IPS-15b (cell line): ENCODE results near the gene OSMR.

Source experiments
- H3K27me3 ChIP-seq: one replicate; pipeline ENCODE4 v1.6.1; 2013; ENCODE audit warnings: low read length; ENCODE audit not compliant: control insufficient read depth, insufficient read depth
- H3K36me3 ChIP-seq: one replicate; pipeline ENCODE4 v1.6.1; 2013; ENCODE audit warnings: low read length; ENCODE audit not compliant: control insufficient read depth, insufficient read depth
- H3K4me1 ChIP-seq: one replicate; pipeline ENCODE4 v1.6.1; 2013; ENCODE audit warnings: mild to moderate bottlenecking, low read length; ENCODE audit not compliant: control insufficient read depth, insufficient read depth
- H3K4me3 ChIP-seq: one replicate; pipeline ENCODE4 v1.5.1; 2013; ENCODE audit warnings: low read depth, low read length
- H3K9ac ChIP-seq: one replicate; pipeline ENCODE4 v1.6.1; 2013; ENCODE audit warnings: low read depth, mild to moderate bottlenecking, low read length
- H3K9me3 ChIP-seq: one replicate; pipeline ENCODE4 v1.6.1; 2013; ENCODE audit warnings: mild to moderate bottlenecking, low read length; ENCODE audit not compliant: control insufficient read depth, insufficient read depth

Gene OSMR

DNA sequence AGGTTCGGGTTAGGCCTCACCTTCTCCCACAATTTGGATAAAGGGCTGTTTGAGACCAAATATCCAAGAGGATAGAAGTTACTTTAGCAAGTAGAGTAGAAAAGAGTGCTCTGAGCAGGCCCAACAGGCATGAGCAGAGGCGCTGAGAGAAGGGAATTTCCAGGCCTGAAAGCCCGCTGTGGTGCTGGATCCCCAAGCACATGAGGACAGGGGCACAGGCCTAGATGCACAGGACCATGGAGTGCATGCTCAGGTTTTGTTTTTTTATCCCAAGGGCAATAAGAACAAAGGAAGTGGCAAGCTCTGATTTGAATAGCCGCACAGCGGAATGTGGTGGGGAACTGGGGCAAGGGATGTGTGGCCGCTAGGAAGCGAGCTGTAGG is 33.3 kb downstream of the OSMR start:
- Histone ChIP-seq H3K4me3 (no peak overlapping the region), H3K36me3 (no peaks in the 10 kb centered on the region), H3K4me1 (no peaks in the 10 kb centered on the region), H3K27me3 (no peaks in the 10 kb centered on the region), H3K9ac (no peak overlapping the region), H3K9me3 (no peaks in the 10 kb centered on the region)

DNA sequence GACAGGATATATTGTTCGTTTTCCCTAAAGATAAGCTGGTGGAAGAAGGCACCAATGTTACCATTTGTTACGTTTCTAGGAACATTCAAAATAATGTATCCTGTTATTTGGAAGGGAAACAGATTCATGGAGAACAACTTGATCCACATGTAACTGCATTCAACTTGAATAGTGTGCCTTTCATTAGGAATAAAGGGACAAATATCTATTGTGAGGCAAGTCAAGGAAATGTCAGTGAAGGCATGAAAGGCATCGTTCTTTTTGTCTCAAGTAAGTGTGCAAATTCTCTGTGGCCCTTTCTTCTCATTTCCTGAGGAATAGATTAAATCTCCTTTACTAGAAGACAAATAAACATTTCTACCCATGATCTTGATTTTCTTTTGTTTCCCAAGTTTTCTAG is 38.0 kb downstream of the OSMR start:
- no peaks in the 10 kb centered on the region for H3K9me3 ChIP-seq
- H3K4me1 ChIP-seq, result no peaks in the 10 kb centered on the region
- H3K27me3 ChIP-seq, result no peaks in the 10 kb centered on the region
- no peaks in the 10 kb centered on the region for H3K36me3 ChIP-seq
- no peak overlapping the region for H3K9ac ChIP-seq
- H3K4me3 ChIP-seq, result no peak overlapping the region

DNA sequence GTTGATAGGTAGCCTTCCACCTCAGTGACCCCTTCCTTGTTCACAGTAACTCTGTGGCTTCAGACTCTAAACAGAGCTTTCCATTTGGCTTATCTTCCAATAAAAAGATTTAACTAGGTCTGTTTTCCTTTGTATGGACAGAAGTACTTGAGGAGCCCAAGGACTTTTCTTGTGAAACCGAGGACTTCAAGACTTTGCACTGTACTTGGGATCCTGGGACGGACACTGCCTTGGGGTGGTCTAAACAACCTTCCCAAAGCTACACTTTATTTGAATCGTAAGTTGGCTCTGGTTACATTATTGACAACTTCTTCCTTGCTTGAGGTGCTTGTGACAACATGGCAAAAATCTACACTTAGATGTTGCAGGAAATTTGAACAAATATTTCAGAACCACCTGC is 39.4 kb downstream of the OSMR start:
- no peaks in the 10 kb centered on the region for H3K27me3 ChIP-seq
- no peak overlapping the region for H3K4me3 ChIP-seq
- no peaks in the 10 kb centered on the region for H3K36me3 ChIP-seq

DNA sequence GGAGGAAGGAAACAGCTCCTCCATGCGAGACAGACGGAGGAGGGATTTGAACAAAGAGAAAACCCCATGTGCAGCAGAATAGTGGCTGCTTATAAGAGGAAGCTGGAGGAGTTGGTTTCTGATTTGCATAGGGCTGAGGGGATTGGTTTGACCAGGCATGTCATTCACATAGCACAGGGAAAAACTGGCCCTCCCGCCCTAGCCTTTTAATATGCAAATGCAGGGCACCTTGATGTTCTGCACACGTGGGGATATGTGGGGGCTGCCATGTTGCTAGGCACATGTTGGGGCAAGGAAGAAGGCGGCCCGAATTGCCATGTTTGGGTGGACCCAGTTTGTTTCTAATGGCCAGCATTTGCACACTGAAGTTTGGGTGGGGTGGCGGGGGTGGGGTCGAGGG is 42.2 kb downstream of the OSMR start:
- no peak overlapping the region for H3K9ac ChIP-seq
- H3K36me3 ChIP-seq, result no peaks in the 10 kb centered on the region

More for the DNA sequence above, 39.4 kb downstream of the OSMR start:
- no peaks in the 10 kb centered on the region for H3K9me3 ChIP-seq
- no peak overlapping the region for H3K9ac ChIP-seq
- no peaks in the 10 kb centered on the region for H3K4me1 ChIP-seq

DNA sequence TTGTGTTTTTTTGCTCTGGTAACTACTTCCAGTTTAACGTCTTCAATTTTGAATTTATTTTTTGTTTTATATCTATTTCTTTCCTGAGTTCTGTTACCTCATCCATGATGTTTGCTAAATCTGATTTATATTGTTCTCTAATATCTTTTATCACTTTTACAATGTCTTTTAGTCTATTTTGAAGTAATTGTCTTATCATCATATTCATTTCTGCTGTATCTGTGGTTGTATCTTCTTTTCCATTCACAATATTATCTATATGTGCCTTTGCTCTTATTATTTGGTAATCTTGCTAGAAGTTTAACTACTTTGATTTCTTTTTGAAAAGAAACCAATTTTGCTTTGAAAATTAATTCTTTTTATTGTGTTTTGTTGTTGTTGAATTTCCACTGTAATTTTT is 43.6 kb downstream of the OSMR start:
- no peak overlapping the region for H3K4me3 ChIP-seq
- no peaks in the 10 kb centered on the region for H3K9me3 ChIP-seq
- no peaks in the 10 kb centered on the region for H3K27me3 ChIP-seq
- H3K9ac ChIP-seq, result no peak overlapping the region
- no peaks in the 10 kb centered on the region for H3K36me3 ChIP-seq
- H3K4me1 ChIP-seq, result no peaks in the 10 kb centered on the region

More for the DNA sequence above, 42.2 kb downstream of the OSMR start:
- H3K4me1 ChIP-seq, result no peaks in the 10 kb centered on the region
- H3K4me3 ChIP-seq, result no peak overlapping the region
- no peaks in the 10 kb centered on the region for H3K27me3 ChIP-seq
- no peaks in the 10 kb centered on the region for H3K9me3 ChIP-seq

DNA sequence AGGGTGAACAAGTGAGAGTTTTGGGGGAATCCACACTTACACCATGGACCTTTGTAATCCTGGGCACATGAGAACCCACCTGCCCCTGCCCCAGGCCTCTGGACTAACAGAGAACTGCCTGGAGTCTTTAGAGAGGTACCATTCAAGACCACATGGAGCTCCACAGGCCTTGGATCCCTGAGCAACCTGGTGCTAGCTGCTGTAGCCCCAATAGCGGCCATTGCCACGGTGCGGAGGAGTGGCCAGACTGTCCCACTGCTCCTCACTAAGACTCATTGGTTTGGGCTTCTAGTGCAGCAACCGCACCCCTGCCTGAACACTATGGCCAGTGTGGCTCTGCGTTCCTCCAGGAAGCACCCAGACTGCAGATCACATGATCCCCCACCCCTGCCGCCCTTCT is 45.8 kb downstream of the OSMR start:
- Histone ChIP-seq H3K9me3 (peaks cover 4% of the 10 kb centered on the region), H3K4me1 (no peaks in the 10 kb centered on the region), H3K9ac (no peak overlapping the region), H3K4me3 (no peak overlapping the region), H3K27me3 (no peaks in the 10 kb centered on the region), H3K36me3 (no peaks in the 10 kb centered on the region)

DNA sequence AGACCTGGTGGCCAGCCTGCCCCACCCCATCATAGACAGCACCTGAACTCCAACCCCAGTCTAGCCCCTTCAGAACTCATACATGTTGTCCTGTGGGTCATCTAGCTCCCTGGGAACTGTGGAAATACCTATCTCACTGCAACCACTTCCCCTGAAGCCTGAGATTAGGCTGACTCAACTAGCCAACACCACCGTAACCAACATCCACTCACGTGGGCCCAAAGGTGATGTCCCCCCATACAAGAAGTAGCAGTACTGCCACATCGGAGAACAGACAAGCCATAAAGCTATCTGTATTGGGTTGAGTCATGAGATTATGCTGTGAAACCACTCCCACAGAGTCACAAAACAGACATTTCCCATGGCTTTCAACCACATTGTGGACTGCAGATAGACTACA is 46.6 kb downstream of the OSMR start:
- Histone ChIP-seq H3K9me3 (peaks cover 4% of the 10 kb centered on the region), H3K9ac (no peak overlapping the region), H3K4me3 (no peak overlapping the region), H3K36me3 (no peaks in the 10 kb centered on the region), H3K4me1 (no peaks in the 10 kb centered on the region), H3K27me3 (no peaks in the 10 kb centered on the region)

DNA sequence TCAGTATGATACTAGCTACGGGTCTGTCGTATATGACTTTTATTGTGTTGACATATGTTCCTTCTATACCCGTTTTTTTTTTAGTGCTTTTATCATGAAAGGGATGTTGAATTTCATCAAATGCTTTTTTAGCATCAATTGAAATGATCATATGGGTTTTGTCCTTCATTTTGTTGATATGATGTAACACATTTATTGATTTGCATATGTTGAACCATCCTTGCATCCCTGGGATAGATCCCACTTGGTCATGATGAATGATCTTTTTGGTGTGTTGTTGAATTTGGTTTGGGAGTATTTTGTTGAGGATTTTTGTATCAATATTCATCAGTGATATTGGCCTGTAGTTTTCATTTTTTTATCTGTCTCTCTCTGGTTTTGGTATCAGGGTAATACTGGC is 50.9 kb downstream of the OSMR start:
- H3K36me3 ChIP-seq, result no peaks in the 10 kb centered on the region
- no peak overlapping the region for H3K9ac ChIP-seq

DNA sequence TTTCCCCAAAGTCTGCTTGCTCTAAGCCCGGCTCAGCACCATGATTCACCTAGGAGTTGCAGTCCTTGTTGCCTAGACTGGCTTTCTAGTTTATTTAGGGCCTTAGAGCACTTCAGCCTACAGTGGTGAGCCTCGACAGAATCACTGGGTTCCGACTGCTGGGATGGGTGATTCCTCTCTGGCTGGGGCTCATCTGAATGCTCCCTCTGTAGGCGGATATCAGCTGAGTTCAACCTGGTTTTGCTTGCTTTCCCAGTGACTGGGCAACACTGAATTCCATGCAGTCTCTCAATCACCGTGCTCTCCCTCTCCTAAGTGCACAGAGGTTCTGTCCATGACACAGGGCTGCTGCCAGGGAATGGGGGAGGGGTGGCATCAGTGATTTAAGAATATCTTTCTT is 54.1 kb downstream of the OSMR start:
- Histone ChIP-seq H3K9me3 (peaks cover 4% of the 10 kb centered on the region), H3K9ac (no peak overlapping the region), H3K4me1 (no peaks in the 10 kb centered on the region), H3K4me3 (no peak overlapping the region), H3K36me3 (no peaks in the 10 kb centered on the region), H3K27me3 (no peaks in the 10 kb centered on the region)

More for the DNA sequence above, 50.9 kb downstream of the OSMR start:
- H3K9me3 ChIP-seq, result peaks cover 4% of the 10 kb centered on the region
- no peaks in the 10 kb centered on the region for H3K27me3 ChIP-seq
- H3K4me1 ChIP-seq, result no peaks in the 10 kb centered on the region
- no peak overlapping the region for H3K4me3 ChIP-seq

DNA sequence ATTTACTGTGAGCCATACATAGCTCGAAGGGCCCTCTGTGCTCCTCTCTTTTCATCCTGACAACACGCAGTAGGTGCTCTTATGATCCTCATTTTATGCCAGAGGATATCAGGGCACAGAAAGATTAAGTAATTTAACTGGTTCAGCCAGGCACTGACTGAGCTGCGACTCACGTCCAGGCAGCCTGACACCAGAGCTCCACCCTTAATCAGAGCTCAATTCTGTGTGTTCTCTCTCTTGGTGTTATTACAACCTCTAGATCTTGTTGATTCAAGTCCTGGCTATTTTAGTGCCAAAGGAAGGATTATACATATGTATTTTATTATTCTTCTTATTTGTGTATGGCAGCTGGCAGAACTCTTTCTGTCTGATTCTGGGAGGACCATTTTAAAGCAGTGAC is 59.7 kb downstream of the OSMR start:
- Histone ChIP-seq H3K4me1 (no peaks in the 10 kb centered on the region), H3K36me3 (no peaks in the 10 kb centered on the region), H3K9ac (no peak overlapping the region), H3K27me3 (no peaks in the 10 kb centered on the region), H3K4me3 (no peak overlapping the region), H3K9me3 (no peaks in the 10 kb centered on the region)

DNA sequence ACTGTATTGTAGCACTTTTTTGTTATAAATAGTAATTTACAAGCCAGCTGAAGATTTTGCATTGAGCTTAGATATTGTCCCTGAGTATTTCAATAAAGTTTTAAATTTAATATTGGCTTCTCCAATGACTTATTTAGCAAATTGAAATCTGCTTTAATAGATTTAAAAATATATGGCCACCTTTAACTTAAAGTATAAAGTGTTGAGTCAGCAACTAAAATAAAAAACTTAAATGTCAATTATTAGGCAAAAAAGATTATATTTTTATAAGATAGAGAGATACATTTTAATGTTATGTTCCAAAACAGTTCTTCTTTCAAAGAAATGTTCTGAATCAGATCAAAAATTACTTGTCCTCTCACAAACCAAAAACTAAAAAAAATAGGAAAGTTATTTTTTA is 60.7 kb downstream of the OSMR start:
- no peak overlapping the region for H3K4me3 ChIP-seq
- no peaks in the 10 kb centered on the region for H3K27me3 ChIP-seq
- no peak overlapping the region for H3K9ac ChIP-seq
- no peaks in the 10 kb centered on the region for H3K36me3 ChIP-seq
- H3K9me3 ChIP-seq, result no peaks in the 10 kb centered on the region
- no peaks in the 10 kb centered on the region for H3K4me1 ChIP-seq

DNA sequence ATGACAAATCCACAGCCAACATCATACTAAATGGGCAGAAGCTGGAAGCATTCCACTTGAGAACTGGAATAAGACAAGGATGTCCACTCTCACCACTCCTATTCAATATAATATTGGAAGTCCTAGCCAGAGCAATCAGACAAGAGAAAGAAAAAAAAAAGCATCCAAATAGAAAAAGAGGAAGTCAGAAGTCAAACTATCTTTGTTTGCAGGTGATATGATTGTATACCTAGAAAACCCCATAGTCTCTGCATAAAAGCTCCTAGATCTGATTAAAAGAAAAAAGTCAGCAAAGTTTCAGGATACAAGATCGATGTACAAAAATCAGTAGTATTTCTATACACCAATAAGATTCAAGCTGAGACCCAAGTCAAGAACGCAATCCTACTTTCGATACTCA is 66.1 kb downstream of the OSMR start:
- H3K36me3 ChIP-seq, result no peaks in the 10 kb centered on the region
- H3K4me3 ChIP-seq, result no peak overlapping the region
- H3K9ac ChIP-seq, result no peak overlapping the region
- H3K4me1 ChIP-seq, result no peaks in the 10 kb centered on the region
- H3K9me3 ChIP-seq, result no peaks in the 10 kb centered on the region
- no peaks in the 10 kb centered on the region for H3K27me3 ChIP-seq

DNA sequence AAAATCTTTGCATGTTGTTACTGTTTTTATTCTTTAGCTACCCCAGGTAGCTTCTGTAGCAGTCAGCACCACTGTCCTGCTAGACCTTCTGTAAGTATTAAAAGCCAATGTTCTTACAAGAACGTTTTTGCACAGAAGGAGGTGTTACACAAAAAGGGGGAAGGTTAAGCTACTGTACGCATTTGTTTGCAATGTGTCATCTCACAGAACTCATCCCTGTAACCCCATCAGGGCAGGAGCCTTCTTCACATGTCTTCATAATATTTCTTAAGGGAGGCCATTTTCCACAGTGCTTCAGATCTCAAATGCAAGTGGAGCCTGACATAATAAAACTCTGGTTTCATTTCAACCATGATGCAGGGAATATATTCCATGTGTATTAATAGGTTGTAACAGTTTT is 67.9 kb downstream of the OSMR start:
- H3K27me3 ChIP-seq, result no peaks in the 10 kb centered on the region

More for the DNA sequence above, 67.9 kb downstream of the OSMR start:
- H3K4me1 ChIP-seq, result no peaks in the 10 kb centered on the region
- H3K9me3 ChIP-seq, result no peaks in the 10 kb centered on the region
- H3K9ac ChIP-seq, result no peak overlapping the region
- no peak overlapping the region for H3K4me3 ChIP-seq
- H3K36me3 ChIP-seq, result no peaks in the 10 kb centered on the region
